H1 (cell line): ENCODE measurements around the gene PAGE5. TPM values are rescaled to one million over a fixed set of nuclear protein-coding genes. Genes with fewer than 3 reads are reported as not detected.

Source experiments
- GABPA ChIP-seq: IDR thresholded peaks from 2 replicates; pipeline ENCODE4 v1.6.1; 2011; ENCODE audit warnings: mild to moderate bottlenecking, low read length, moderate library complexity, borderline replicate concordance; ENCODE audit not compliant: insufficient read depth
- GTF2F1 ChIP-seq: IDR thresholded peaks from 2 replicates; pipeline ENCODE4 v1.6.1; 2012; ENCODE audit warnings: low read depth, low read length, improper control_type of control experiment, borderline replicate concordance
- KDM1A ChIP-seq: fragments of 200-600, 300-600 bp; sonication (generic); IDR thresholded peaks from 2 replicates; pipeline ENCODE4 v1.7.1; 2016; ENCODE audit warnings: mild to moderate bottlenecking, low read length, borderline replicate concordance
- POLR2AphosphoS5 ChIP-seq: IDR thresholded peaks from 2 replicates; pipeline ENCODE4 v1.6.1; 2011; ENCODE audit warnings: low read depth, low read length
- polyA plus RNA-seq, 7 experiments: library from polyadenylated mRNA; depleted of rRNA in 3 of 7; stranded (reverse) in 5 of 7; unstranded in 2 of 7; fragments of >200 nt in 5 of 7; fragments of 200-250 nt in 2 of 7; gene quantifications; 1 replicate in 5 of 7; 2 replicates in 1 of 7; 4 replicates in 1 of 7; pipeline versions ENCODE4 v1.2.1 to v1.2.3, GENCODE V29; 2011 to 2013; ENCODE audit warnings: missing spikeins in 2 of 7, mixed read lengths in 2 of 7
- total RNA-seq: library from RNA; stranded (reverse); fragmentation: NEBNext Ultra II Directional; extraction: Animal tissue kit (Norgen Biotek cat#: 25700); gene quantifications from 2 replicates; pipeline ENCODE4 v1.2.1, GENCODE V29; 2021

The PAGE5 gene
- total and polyA plus RNA-seq, 2 of the 8 experiments (the other 6 are each of a cell fraction or from before 2014, with no cell fraction given) = not detected

DNA sequence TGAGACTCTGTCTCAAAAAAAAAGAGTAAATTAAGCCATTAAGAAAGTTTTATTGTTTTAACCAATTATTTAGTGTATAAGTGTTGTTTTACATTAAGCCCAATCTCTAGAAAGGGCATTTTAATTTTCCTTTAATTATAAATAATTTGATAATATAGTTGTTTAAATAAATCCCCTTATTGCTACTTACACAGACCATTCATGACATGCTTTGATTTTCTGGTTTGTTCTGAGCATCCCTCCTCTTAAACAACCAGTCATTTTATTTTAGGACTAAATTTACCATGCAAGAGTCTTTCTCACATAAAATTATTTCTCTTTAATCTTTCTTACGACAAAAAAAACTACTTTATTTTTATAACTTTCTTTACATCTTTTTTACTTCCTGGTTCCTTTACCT is 23.5 kb upstream of the PAGE5 start (continued):
- TF ChIP-seq KDM1A = no peak
- TF ChIP-seq GTF2F1 = no peak
- TF ChIP-seq GABPA = no peak
- no peak for TF ChIP-seq POLR2AphosphoS5
- TF ChIP-seq, all 59 proteins: peak for 0
